ENCODE results near the gene PRPF8. TPM values are rescaled to one million over a fixed set of nuclear protein-coding genes. Genes with fewer than 3 reads are reported as not detected.

The PRPF8 gene
- total RNA-seq, 2 donors from 2014 or later, result 298 to 375 TPM

- no peak for TF ChIP-seq CTCF (conservative IDR thresholded peaks at IDR 0.05)
- H3K9me3 ChIP-seq (ENCODE audit: control insufficient read depth, low read length), result no peaks in the 10 kb centered on the region
- H3K27ac ChIP-seq (ENCODE audit: low read depth, low read length), result no peak overlapping the region
- no peak for DNase-seq
- no peak overlapping the region for H3K4me3 ChIP-seq (ENCODE audit: low read length)
- Mint-ChIP-seq H3K9me3 (no peaks in the 10 kb centered on the region), H3K27ac (no peak overlapping the region), H3K27me3 (ENCODE audit: insufficient read depth) (peaks cover 6% of the 10 kb centered on the region), H3K4me3 (no peak overlapping the region), H3K4me1 (peaks cover 17% of the 10 kb centered on the region), H3K36me3 (ENCODE audit: low read depth) (peaks cover 15% of the 10 kb centered on the region)
- H3K27me3 ChIP-seq (ENCODE audit: control insufficient read depth, insufficient read depth, low read length, poor library complexity, severe bottlenecking), result no peaks in the 10 kb centered on the region
- H3K4me1 ChIP-seq (ENCODE audit: control insufficient read depth, insufficient read depth, low read length), result peaks cover 11% of the 10 kb centered on the region
- peaks cover 25% of the 10 kb centered on the region for H3K36me3 ChIP-seq (ENCODE audit: control insufficient read depth, insufficient read depth, low read length)
- H3K9ac ChIP-seq (ENCODE audit: extremely low read depth, low read length, poor library complexity, severe bottlenecking), result no peak overlapping the region
- WGBS, 2 experiments (ENCODE audit: insufficient coverage in 1 of 2, insufficient read length in 1 of 2), result 97 to 100% methylated on average over 5 to 8 of the region's 8 CpGs
Measured at GRCh38 chr17:1712271-1712670, 27.6 kb upstream of the PRPF8 start.

DNA sequence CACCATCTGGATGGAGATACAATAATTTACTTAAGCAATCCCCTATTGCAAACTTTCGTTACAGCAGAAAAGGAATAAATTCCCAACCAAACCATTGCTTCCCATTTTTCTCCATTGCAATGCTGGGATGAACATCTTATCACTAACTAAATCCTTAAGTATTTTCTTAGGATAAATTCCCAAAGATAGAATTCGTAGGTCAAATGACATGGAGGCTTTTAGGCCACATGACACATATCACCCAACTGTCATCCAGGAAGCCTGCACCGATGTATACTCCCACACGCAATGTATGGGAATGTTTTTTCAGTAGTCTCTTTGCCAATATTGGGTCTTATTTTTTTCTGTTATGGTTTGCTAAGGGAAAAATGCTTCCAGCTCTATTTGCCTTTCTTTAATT lies 27.1 kb upstream of the PRPF8 start:
- no peak overlapping the region for H3K27ac ChIP-seq (ENCODE audit: low read depth, low read length)
- Mint-ChIP-seq H3K4me3 (no peak overlapping the region), H3K36me3 (ENCODE audit: low read depth) (peaks cover 15% of the 10 kb centered on the region), H3K9me3 (no peaks in the 10 kb centered on the region), H3K27ac (no peak overlapping the region), H3K27me3 (ENCODE audit: insufficient read depth) (peaks cover 6% of the 10 kb centered on the region), H3K4me1 (peaks cover 16% of the 10 kb centered on the region)
- TF ChIP-seq CTCF (conservative IDR thresholded peaks at IDR 0.05), result no peak
- H3K4me3 ChIP-seq (ENCODE audit: low read length), result no peak overlapping the region
- H3K9ac ChIP-seq (ENCODE audit: extremely low read depth, low read length, poor library complexity, severe bottlenecking), result no peak overlapping the region
- no peaks in the 10 kb centered on the region for H3K27me3 ChIP-seq (ENCODE audit: control insufficient read depth, insufficient read depth, low read length, poor library complexity, severe bottlenecking)
- H3K9me3 ChIP-seq (ENCODE audit: control insufficient read depth, low read length), result no peaks in the 10 kb centered on the region
- DNase-seq, result no peak
- peaks cover 25% of the 10 kb centered on the region for H3K36me3 ChIP-seq (ENCODE audit: control insufficient read depth, insufficient read depth, low read length)
- WGBS, 2 experiments (ENCODE audit: insufficient coverage in 1 of 2, insufficient read length in 1 of 2), result 93 to 95% methylated on average over 2 to 3 of the region's 4 CpGs
- H3K4me1 ChIP-seq (ENCODE audit: control insufficient read depth, insufficient read depth, low read length), result peaks cover 11% of the 10 kb centered on the region

GRCh38 chr17:1710807-1711553 lies 26.3 kb upstream of the PRPF8 start:
- Histone ChIP-seq H3K36me3 (ENCODE audit: control insufficient read depth, insufficient read depth, low read length) (peaks cover 25% of the 10 kb centered on the region), H3K27ac (ENCODE audit: low read depth, low read length) (no peak overlapping the region), H3K27me3 (ENCODE audit: control insufficient read depth, insufficient read depth, low read length, poor library complexity, severe bottlenecking) (no peaks in the 10 kb centered on the region), H3K9me3 (ENCODE audit: control insufficient read depth, low read length) (no peaks in the 10 kb centered on the region), H3K4me1 (ENCODE audit: control insufficient read depth, insufficient read depth, low read length) (peaks cover 11% of the 10 kb centered on the region), H3K9ac (ENCODE audit: extremely low read depth, low read length, poor library complexity, severe bottlenecking) (no peak overlapping the region), H3K4me3 (ENCODE audit: low read length) (peak overlapping the region; percentile 80)
- Mint-ChIP-seq H3K4me3 (peak overlapping the region; percentile 66), H3K36me3 (ENCODE audit: low read depth) (peaks cover 15% of the 10 kb centered on the region), H3K9me3 (no peaks in the 10 kb centered on the region), H3K27me3 (ENCODE audit: insufficient read depth) (peaks cover 6% of the 10 kb centered on the region), H3K4me1 (peaks cover 16% of the 10 kb centered on the region), H3K27ac (no peak overlapping the region)
- no peak for TF ChIP-seq CTCF (conservative IDR thresholded peaks at IDR 0.05)
- peak; percentile 76 for DNase-seq
- 26 to 41% methylated on average over 5 to 14 of the region's 14 CpGs for WGBS, 2 experiments (ENCODE audit: insufficient coverage in 1 of 2, insufficient read length in 1 of 2)

Measured in endodermal cell (in vitro differentiated cells).